ENCODE data around the gene STEAP4. TPM values are rescaled to one million over a fixed set of nuclear protein-coding genes. Genes with fewer than 3 reads are reported as not detected.

The STEAP4 gene
- total and polyA plus RNA-seq, 9 of the 15 experiments (the other 6 are each of a cell fraction or from before 2014, with no cell fraction given): 0.07 TPM; not detected in 8

GRCh38 chr7:88321694-88322093 lies 15.0 kb upstream of the STEAP4 start (continued):
- TF ChIP-seq, protein P1, sequence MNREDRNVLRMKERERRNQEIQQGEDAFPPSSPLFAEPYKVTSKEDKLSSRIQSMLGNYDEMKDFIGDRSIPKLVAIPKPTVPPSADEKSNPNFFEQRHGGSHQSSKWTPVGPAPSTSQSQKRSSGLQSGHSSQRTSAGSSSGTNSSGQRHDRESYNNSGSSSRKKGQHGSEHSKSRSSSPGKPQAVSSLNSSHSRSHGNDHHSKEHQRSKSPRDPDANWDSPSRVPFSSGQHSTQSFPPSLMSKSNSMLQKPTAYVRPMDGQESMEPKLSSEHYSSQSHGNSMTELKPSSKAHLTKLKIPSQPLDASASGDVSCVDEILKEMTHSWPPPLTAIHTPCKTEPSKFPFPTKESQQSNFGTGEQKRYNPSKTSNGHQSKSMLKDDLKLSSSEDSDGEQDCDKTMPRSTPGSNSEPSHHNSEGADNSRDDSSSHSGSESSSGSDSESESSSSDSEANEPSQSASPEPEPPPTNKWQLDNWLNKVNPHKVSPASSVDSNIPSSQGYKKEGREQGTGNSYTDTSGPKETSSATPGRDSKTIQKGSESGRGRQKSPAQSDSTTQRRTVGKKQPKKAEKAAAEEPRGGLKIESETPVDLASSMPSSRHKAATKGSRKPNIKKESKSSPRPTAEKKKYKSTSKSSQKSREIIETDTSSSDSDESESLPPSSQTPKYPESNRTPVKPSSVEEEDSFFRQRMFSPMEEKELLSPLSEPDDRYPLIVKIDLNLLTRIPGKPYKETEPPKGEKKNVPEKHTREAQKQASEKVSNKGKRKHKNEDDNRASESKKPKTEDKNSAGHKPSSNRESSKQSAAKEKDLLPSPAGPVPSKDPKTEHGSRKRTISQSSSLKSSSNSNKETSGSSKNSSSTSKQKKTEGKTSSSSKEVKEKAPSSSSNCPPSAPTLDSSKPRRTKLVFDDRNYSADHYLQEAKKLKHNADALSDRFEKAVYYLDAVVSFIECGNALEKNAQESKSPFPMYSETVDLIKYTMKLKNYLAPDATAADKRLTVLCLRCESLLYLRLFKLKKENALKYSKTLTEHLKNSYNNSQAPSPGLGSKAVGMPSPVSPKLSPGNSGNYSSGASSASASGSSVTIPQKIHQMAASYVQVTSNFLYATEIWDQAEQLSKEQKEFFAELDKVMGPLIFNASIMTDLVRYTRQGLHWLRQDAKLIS (CRISPR knock-in tag; IDR thresholded peaks at IDR 0.05): no peak
- TF ChIP-seq COPS2 (conservative IDR thresholded peaks at IDR 0.05): no peak
- TF ChIP-seq, protein P2, sequence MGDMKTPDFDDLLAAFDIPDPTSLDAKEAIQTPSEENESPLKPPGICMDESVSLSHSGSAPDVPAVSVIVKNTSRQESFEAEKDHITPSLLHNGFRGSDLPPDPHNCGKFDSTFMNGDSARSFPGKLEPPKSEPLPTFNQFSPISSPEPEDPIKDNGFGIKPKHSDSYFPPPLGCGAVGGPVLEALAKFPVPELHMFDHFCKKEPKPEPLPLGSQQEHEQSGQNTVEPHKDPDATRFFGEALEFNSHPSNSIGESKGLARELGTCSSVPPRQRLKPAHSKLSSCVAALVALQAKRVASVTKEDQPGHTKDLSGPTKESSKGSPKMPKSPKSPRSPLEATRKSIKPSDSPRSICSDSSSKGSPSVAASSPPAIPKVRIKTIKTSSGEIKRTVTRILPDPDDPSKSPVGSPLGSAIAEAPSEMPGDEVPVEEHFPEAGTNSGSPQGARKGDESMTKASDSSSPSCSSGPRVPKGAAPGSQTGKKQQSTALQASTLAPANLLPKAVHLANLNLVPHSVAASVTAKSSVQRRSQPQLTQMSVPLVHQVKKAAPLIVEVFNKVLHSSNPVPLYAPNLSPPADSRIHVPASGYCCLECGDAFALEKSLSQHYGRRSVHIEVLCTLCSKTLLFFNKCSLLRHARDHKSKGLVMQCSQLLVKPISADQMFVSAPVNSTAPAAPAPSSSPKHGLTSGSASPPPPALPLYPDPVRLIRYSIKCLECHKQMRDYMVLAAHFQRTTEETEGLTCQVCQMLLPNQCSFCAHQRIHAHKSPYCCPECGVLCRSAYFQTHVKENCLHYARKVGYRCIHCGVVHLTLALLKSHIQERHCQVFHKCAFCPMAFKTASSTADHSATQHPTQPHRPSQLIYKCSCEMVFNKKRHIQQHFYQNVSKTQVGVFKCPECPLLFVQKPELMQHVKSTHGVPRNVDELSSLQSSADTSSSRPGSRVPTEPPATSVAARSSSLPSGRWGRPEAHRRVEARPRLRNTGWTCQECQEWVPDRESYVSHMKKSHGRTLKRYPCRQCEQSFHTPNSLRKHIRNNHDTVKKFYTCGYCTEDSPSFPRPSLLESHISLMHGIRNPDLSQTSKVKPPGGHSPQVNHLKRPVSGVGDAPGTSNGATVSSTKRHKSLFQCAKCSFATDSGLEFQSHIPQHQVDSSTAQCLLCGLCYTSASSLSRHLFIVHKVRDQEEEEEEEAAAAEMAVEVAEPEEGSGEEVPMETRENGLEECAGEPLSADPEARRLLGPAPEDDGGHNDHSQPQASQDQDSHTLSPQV (IDR thresholded peaks at IDR 0.05): no peak
- TF ChIP-seq, protein P3, sequence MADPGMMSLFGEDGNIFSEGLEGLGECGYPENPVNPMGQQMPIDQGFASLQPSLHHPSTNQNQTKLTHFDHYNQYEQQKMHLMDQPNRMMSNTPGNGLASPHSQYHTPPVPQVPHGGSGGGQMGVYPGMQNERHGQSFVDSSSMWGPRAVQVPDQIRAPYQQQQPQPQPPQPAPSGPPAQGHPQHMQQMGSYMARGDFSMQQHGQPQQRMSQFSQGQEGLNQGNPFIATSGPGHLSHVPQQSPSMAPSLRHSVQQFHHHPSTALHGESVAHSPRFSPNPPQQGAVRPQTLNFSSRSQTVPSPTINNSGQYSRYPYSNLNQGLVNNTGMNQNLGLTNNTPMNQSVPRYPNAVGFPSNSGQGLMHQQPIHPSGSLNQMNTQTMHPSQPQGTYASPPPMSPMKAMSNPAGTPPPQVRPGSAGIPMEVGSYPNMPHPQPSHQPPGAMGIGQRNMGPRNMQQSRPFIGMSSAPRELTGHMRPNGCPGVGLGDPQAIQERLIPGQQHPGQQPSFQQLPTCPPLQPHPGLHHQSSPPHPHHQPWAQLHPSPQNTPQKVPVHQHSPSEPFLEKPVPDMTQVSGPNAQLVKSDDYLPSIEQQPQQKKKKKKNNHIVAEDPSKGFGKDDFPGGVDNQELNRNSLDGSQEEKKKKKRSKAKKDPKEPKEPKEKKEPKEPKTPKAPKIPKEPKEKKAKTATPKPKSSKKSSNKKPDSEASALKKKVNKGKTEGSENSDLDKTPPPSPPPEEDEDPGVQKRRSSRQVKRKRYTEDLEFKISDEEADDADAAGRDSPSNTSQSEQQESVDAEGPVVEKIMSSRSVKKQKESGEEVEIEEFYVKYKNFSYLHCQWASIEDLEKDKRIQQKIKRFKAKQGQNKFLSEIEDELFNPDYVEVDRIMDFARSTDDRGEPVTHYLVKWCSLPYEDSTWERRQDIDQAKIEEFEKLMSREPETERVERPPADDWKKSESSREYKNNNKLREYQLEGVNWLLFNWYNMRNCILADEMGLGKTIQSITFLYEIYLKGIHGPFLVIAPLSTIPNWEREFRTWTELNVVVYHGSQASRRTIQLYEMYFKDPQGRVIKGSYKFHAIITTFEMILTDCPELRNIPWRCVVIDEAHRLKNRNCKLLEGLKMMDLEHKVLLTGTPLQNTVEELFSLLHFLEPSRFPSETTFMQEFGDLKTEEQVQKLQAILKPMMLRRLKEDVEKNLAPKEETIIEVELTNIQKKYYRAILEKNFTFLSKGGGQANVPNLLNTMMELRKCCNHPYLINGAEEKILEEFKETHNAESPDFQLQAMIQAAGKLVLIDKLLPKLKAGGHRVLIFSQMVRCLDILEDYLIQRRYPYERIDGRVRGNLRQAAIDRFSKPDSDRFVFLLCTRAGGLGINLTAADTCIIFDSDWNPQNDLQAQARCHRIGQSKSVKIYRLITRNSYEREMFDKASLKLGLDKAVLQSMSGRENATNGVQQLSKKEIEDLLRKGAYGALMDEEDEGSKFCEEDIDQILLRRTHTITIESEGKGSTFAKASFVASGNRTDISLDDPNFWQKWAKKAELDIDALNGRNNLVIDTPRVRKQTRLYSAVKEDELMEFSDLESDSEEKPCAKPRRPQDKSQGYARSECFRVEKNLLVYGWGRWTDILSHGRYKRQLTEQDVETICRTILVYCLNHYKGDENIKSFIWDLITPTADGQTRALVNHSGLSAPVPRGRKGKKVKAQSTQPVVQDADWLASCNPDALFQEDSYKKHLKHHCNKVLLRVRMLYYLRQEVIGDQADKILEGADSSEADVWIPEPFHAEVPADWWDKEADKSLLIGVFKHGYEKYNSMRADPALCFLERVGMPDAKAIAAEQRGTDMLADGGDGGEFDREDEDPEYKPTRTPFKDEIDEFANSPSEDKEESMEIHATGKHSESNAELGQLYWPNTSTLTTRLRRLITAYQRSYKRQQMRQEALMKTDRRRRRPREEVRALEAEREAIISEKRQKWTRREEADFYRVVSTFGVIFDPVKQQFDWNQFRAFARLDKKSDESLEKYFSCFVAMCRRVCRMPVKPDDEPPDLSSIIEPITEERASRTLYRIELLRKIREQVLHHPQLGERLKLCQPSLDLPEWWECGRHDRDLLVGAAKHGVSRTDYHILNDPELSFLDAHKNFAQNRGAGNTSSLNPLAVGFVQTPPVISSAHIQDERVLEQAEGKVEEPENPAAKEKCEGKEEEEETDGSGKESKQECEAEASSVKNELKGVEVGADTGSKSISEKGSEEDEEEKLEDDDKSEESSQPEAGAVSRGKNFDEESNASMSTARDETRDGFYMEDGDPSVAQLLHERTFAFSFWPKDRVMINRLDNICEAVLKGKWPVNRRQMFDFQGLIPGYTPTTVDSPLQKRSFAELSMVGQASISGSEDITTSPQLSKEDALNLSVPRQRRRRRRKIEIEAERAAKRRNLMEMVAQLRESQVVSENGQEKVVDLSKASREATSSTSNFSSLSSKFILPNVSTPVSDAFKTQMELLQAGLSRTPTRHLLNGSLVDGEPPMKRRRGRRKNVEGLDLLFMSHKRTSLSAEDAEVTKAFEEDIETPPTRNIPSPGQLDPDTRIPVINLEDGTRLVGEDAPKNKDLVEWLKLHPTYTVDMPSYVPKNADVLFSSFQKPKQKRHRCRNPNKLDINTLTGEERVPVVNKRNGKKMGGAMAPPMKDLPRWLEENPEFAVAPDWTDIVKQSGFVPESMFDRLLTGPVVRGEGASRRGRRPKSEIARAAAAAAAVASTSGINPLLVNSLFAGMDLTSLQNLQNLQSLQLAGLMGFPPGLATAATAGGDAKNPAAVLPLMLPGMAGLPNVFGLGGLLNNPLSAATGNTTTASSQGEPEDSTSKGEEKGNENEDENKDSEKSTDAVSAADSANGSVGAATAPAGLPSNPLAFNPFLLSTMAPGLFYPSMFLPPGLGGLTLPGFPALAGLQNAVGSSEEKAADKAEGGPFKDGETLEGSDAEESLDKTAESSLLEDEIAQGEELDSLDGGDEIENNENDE (IDR thresholded peaks at IDR 0.05; ENCODE audit: low read depth, low read length): no peak
- no peak for TF ChIP-seq RBFOX2 (IDR thresholded peaks at IDR 0.05; ENCODE audit: low read depth, low read length)
- TF ChIP-seq, protein P4, sequence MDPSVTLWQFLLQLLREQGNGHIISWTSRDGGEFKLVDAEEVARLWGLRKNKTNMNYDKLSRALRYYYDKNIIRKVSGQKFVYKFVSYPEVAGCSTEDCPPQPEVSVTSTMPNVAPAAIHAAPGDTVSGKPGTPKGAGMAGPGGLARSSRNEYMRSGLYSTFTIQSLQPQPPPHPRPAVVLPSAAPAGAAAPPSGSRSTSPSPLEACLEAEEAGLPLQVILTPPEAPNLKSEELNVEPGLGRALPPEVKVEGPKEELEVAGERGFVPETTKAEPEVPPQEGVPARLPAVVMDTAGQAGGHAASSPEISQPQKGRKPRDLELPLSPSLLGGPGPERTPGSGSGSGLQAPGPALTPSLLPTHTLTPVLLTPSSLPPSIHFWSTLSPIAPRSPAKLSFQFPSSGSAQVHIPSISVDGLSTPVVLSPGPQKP (CRISPR knock-in tag; IDR thresholded peaks at IDR 0.05): no peak
- no peak for TF ChIP-seq CXXC5 (CRISPR knock-in tag; IDR thresholded peaks at IDR 0.05)
